Mucosa of rectum (tissue), 2 donors: Measurements from ENCODE around the gene NOS3.
A peak's percentile ranks its signal among the peaks of the same experiment; 100 is the strongest.

Experiments
- H3K27ac ChIP-seq, 2 donors: one replicate each; pipeline ENCODE4 v1.7.0; 2013; ENCODE audit warnings: inconsistent platforms in 2 of 2, low read depth in 2 of 2, low read length in 2 of 2
- H3K27me3 ChIP-seq, 2 donors: one replicate each; pipeline ENCODE4 v1.7.0; 2013; ENCODE audit warnings: low read length in 2 of 2; ENCODE audit not compliant: control insufficient read depth in 2 of 2, insufficient read depth in 2 of 2
- H3K36me3 ChIP-seq, 2 donors: one replicate each; pipeline ENCODE4 v1.7.0; 2013; ENCODE audit warnings: low read length in 2 of 2; ENCODE audit not compliant: control insufficient read depth in 2 of 2, insufficient read depth in 2 of 2
- H3K4me1 ChIP-seq, 2 donors: one replicate each; pipeline ENCODE4 v1.7.0; 2013; ENCODE audit warnings: low read length in 2 of 2, mild to moderate bottlenecking in 1 of 2; ENCODE audit not compliant: control insufficient read depth in 2 of 2, insufficient read depth in 2 of 2
- H3K4me3 ChIP-seq, 2 donors: one replicate each; pipeline ENCODE4 v1.7.0; 2013; ENCODE audit warnings: low read length in 2 of 2
- H3K9ac ChIP-seq, 2 donors: one replicate each; pipeline ENCODE4 v1.7.0; 2013; ENCODE audit warnings: low read length in 2 of 2, low read depth in 1 of 2, mild to moderate bottlenecking in 1 of 2
- H3K9me3 ChIP-seq, 2 donors: one replicate each; pipeline ENCODE4 v1.7.0; 2013; ENCODE audit warnings: low read length in 2 of 2; ENCODE audit not compliant: control insufficient read depth in 2 of 2
- donor health status: healthy.
- donor health status: Normal muscosa, but diverticular disease.

The NOS3 gene

GRCh38 chr7:150973571-150974451 lies 17.0 kb upstream of the NOS3 start:
- Histone ChIP-seq H3K27me3 (peaks cover 7 to 11% of the 10 kb centered on the region in 2 donors), H3K27ac (peak overlapping the region; percentile 76 to 78)

DNA sequence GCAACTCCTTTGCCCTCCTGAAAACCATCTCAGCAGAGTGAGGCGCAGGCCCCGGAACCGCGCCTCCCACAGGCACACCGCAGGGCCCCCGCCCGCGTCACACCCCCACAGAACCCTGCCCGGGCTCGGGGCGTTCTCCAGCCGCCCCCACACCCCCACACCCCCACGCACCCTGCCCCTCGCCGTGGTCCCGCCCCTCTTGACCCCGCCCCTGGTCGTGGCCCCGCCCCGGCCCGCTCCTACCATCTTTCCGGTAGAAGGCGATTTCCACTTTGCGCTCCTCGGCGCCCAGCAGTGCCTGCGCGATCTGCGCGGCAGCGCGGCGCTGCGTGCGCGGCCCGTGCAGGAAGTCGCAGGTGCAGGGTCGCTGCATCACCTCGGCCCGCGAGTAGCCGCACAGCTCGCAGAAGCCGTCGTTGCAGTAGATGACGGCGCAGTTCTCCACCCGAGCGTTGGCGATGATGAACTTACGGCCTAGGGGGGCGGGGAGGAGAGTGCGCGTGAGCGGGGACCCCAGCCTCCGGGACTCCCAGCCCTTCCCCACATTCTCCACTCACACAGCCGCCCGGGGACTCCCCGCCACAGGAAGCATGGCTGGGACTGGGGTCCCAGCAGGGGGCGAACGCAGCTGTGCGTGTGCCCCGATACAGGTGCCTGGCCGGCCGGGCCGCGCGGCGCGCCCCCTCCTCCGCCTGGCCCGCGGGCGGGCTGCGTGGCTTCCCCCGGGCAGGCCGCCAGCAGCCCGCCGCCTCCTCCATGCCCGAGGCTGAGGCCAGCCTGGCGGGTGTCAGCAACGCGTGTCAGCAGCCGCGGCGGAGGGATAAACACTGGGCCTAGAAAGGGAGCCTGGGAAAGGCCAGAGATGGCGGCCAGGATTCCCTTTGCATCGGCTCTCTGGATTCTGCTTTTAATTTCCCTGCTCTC lies 16.1 kb upstream of the NOS3 start:
- Histone ChIP-seq H3K27ac (peak overlapping the region; percentile 76 to 78), H3K27me3 (peaks cover 11 to 20% of the 10 kb centered on the region in 2 donors), H3K36me3 (no peaks in the 10 kb centered on the region), H3K9ac (peak overlapping the region; percentile 15 to 35), H3K9me3 (no peaks in the 10 kb centered on the region), H3K4me3 (peak overlapping the region; percentile 71 to 73), H3K4me1 (peaks cover 33 to 38% of the 10 kb centered on the region in 2 donors)

More at GRCh38 chr7:150973571-150974451, 17.0 kb upstream of the NOS3 start:
- Histone ChIP-seq H3K9ac (no peak overlapping the region), H3K36me3 (no peaks in the 10 kb centered on the region), H3K4me3 (peak overlapping the region; percentile 46 to 61), H3K9me3 (no peaks in the 10 kb centered on the region), H3K4me1 (peaks cover 33 to 38% of the 10 kb centered on the region in 2 donors)

DNA sequence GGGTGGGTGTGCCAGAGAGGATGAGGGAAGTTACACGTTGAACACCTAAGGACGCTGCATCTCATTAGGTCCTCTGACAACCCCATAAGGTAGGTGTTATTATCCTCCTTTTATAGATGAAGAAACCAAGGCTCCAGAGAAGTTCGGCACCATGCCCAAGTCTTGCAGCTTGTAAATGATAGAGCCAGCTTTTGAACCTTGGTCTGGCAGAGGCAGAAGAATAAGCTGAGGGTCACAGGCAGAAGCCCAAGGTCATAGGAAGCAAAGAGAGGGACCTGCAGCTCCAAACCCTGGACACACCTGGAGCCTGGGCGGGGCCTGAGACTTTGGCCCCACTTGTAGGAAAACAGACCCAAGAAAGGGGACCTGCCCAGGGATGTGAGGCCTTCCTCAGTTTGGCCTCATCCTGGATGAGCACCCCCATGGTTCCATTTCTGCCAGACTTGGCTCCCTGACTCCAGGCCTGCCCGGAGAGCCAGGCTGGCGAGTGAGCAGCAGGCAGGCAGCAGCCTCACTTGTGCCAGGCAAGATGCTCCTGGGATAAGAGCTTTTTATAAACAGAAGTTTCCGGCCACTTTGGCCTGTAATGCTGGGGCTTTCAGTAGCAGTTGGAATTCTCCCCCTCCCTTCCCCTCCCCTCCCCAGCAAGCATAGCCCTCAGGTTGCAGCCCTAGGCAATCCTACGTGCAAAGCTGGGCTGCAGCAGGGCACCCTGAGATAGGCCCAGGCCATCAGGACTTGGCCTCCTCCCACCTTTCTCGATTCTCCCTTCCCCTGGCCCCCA lies 15.1 kb upstream of the NOS3 start:
- peaks cover 33 to 38% of the 10 kb centered on the region in 2 donors for H3K4me1 ChIP-seq
- H3K4me3 ChIP-seq: peak overlapping the region; percentile 71 to 73

DNA sequence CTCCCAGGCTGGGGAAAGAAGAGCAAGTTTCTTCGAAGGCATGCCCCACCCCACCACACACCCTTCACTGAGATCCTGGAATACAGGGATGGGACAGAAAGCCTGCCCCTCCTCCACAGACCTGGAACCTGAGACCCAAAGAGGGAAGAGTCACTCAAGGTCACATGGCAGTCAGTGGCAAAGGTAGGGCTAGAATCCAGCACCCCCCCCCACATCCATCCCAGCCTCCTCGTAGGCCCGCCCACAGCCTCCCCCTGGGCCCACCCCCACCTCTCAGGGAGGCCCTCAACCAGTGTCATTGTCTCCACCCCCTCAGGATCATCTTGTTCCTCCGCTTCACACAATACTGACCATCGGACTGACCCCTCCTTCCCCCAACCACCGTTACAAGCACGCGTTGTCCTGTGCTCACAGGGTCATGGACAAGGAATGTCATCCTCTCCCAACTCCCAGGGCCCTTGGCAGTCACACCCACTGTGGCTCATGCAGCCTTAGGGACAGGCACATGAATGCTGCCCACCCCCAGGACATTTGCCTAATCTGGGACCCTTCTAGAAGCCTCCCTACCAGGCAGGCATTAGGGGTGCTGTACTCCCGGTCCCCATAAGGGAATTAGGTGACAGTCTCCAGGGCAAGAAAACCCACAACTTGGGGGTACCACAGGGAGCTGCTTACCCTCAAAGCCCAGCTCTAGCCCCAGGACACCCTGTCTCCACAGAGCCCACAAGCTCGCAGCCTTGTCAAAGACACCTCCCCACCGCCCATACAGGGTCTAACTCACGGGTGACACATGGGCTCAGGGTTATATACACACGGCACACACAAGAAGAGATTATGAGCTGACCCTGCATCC lies 14.1 kb upstream of the NOS3 start:
- peak overlapping the region in 1 of 2 donors; percentile 31 for H3K4me3 ChIP-seq

More for the DNA sequence above, 15.1 kb upstream of the NOS3 start:
- Histone ChIP-seq H3K36me3 (no peaks in the 10 kb centered on the region), H3K9ac (peak overlapping the region in 1 of 2 donors; percentile 35), H3K27me3 (peaks cover 16 to 20% of the 10 kb centered on the region in 2 donors), H3K9me3 (no peaks in the 10 kb centered on the region), H3K27ac (peak overlapping the region in 1 of 2 donors; percentile 78)

DNA sequence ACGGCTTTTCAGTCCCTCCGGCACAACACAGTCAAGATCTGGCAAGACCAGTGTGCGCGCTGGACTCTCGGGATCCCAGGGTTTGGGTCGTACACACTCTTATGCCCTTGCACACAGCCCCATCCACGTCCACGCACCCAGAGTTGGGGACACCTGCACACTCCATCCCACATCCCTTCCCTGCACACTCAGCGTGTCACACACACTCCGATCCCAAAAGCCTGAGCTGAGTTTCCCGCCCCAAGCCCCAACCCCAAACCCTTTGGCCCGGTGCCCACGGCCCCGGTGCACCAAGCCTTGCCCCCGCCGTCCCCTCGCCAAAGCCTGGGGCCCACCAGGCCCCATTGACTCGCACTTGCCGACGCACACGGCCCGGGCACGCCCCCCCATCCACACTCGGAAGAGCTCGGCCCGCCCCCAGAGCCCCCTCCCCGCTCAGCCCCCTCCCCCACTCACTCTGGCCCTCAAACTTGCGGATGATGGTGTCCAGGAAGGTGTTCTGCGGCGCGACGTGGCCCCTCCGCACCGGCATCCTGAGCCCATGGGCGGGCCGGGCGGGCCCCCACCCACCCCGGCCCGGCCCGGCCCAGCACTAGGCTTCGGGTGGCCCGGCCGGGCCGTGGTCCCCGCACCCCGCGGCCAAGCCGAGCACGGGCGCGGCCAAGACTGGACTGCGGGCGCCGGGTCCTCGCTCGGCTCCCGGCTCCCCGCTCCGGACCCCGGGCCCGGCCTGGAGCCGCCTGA lies 13.3 kb upstream of the NOS3 start:
- no peaks in the 10 kb centered on the region for H3K36me3 ChIP-seq
- H3K9ac ChIP-seq: no peak overlapping the region
- H3K4me1 ChIP-seq: peaks cover 28 to 32% of the 10 kb centered on the region in 2 donors
- no peaks in the 10 kb centered on the region for H3K9me3 ChIP-seq
- H3K4me3 ChIP-seq: peak overlapping the region in 1 of 2 donors; percentile 31
- H3K27ac ChIP-seq: peak overlapping the region in 1 of 2 donors; percentile 38
- H3K27me3 ChIP-seq: peaks cover 21 to 23% of the 10 kb centered on the region in 2 donors

More for the DNA sequence above, 14.1 kb upstream of the NOS3 start:
- Histone ChIP-seq H3K9ac (no peak overlapping the region), H3K9me3 (no peaks in the 10 kb centered on the region), H3K4me1 (peaks cover 29 to 32% of the 10 kb centered on the region in 2 donors), H3K27me3 (peaks cover 16 to 23% of the 10 kb centered on the region in 2 donors), H3K36me3 (no peaks in the 10 kb centered on the region), H3K27ac (peak overlapping the region in 1 of 2 donors; percentile 38)

DNA sequence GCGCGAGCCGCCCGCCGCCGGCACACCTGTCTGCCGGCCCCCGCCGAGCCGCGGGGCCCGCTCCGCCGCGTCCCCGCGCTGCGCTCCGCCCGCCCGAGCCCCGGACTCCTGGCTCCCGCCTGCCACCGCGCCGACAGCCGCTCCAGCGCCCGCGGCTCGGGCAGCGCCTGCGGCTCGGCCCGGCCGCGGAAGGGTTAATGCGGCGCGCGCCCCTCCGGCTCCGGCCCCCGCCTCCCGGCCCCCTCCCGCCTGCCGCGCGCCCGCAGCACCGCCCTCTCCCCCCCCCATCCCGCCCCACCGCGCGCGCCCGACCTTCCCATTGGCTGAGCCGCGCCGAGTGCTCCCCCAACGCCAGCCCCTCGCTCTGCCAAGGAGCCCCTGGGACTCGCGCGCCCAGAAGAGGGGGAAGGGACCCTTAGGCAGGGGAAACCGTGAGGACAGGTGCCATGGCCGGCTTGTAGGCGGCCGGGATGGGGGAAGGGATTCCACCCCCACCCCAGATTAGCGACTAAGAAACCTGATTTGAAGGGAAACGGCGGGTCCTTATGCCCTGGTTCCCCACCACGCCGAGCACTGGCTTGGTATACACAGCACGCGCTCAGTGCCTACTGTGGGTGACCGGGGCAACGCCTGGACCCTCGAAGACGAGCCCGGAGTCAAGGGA lies 12.6 kb upstream of the NOS3 start, which contains the start of gene KCNH2:
Gene KCNH2 (minus strand): TSS at position 196 of the 664 bp plus-strand sequence. CDS start 408 bp downstream, outside the sequence.
- Histone ChIP-seq H3K9ac (no peak within 1 kb of the TSS), H3K4me1 (peaks cover 28 to 31% of the 10 kb centered on the region in 2 donors), H3K36me3 (no peaks in the 10 kb centered on the region), H3K27me3 (peaks cover 21 to 23% of the 10 kb centered on the region in 2 donors), H3K27ac (peak within 1 kb of the TSS; percentile 21 to 61), H3K9me3 (no peaks in the 10 kb centered on the region), H3K4me3 (peak within 1 kb of the TSS; percentile 42 to 45)

GRCh38 chr7:150979713-150980390 lies 11.0 kb upstream of the NOS3 start:
- H3K36me3 ChIP-seq: no peaks in the 10 kb centered on the region
- H3K9me3 ChIP-seq: no peaks in the 10 kb centered on the region
- H3K9ac ChIP-seq: no peak overlapping the region
- H3K27me3 ChIP-seq: peaks cover 23 to 24% of the 10 kb centered on the region in 2 donors
- peak overlapping the region in 1 of 2 donors; percentile 13 for H3K27ac ChIP-seq
- peaks cover 15 to 19% of the 10 kb centered on the region in 2 donors for H3K4me1 ChIP-seq
- no peak overlapping the region for H3K4me3 ChIP-seq

- peaks cover 23 to 24% of the 10 kb centered on the region in 2 donors for H3K27me3 ChIP-seq
- no peak overlapping the region for H3K9ac ChIP-seq
- H3K9me3 ChIP-seq: no peaks in the 10 kb centered on the region
- no peaks in the 10 kb centered on the region for H3K36me3 ChIP-seq
- H3K27ac ChIP-seq: no peak overlapping the region
- H3K4me3 ChIP-seq: no peak overlapping the region
- peaks cover 7 to 11% of the 10 kb centered on the region in 2 donors for H3K4me1 ChIP-seq
Observed at GRCh38 chr7:150980663-150981062, 10.2 kb upstream of the NOS3 start.
